Peyer's patch (tissue), 4 donors: ENCODE data around the gene XRCC2. TPM values are rescaled to one million over a fixed set of nuclear protein-coding genes. Genes with fewer than 3 reads are reported as not detected.
"Not testable (repeated sequence)": the region's sequence is repeated elsewhere in the genome, so short reads cannot be mapped to it uniquely, and the experiment has no call there.

Source experiments
- DNase-seq, 3 donors: peaks; one replicate each; pipeline ENCODE4 v3.0.0-alpha.2; 2017 to 2019
- H3K27ac ChIP-seq, 4 donors: fragments of 200-600 bp; sonication (generic); one replicate each; pipeline ENCODE4 v1.5.1; 2016 to 2019
- H3K27me3 ChIP-seq, 2 donors: fragments of 200-600 bp; sonication (generic); one replicate each; pipeline ENCODE4 v1.5.1; 2019
- H3K36me3 ChIP-seq, 3 donors: fragments of 200-600 bp; sonication (generic); one replicate each; pipeline ENCODE4 v1.5.1; 2016 to 2019
- H3K4me1 ChIP-seq, 4 donors: fragments of 200-600 bp; sonication (generic); one replicate each; pipeline ENCODE4 v1.5.1; 2016 to 2019
- H3K4me3 ChIP-seq, 4 donors: fragments of 200-600 bp; sonication (generic); 1 replicate in 3 of 4; 2 replicates in 1 of 4; pipeline ENCODE4 v1.5.1; 2016 to 2019; ENCODE audit warnings: mild to moderate bottlenecking in 1 of 4
- H3K9me3 ChIP-seq, 4 donors: fragments of 200-600 bp; sonication (generic); one replicate each; pipeline ENCODE4 v1.5.1; 2016 to 2019; ENCODE audit warnings: mild to moderate bottlenecking in 1 of 4
- CTCF ChIP-seq, 6 experiments: fragments of 450-650 bp in 4 of 6; fragments of 200-600 bp in 2 of 6; sonication (generic) in 1 of 6; IDR thresholded peaks; one replicate each; pipeline ENCODE4 v1.5.1; 2017 to 2019; ENCODE audit warnings: antibody characterized with exemption in 6 of 6, mild to moderate bottlenecking in 3 of 6, moderate library complexity in 1 of 6
- POLR2A ChIP-seq, 2 donors: fragments of 450-650 bp; IDR thresholded peaks; one replicate each; pipeline ENCODE4 v1.5.1; 2017; ENCODE audit warnings: antibody characterized with exemption in 2 of 2, mild to moderate bottlenecking in 2 of 2, moderate library complexity in 2 of 2
- total RNA-seq, 4 donors: library from RNA; depleted of rRNA; stranded (reverse); fragments of >200 nt; gene quantifications; one replicate each; pipeline ENCODE4 v1.1.0, GENCODE V29; 2016

The XRCC2 gene
- total RNA-seq, 4 donors from 2014 or later: 1.2 to 10.7 (median 1.8) TPM

- Histone ChIP-seq H3K36me3 (no peaks in the 10 kb centered on the region), H3K9me3 (no peaks in the 10 kb centered on the region)
These were observed 39.5 kb downstream of the XRCC2 start for GRCh38 chr7:152636441-152636840.

GRCh38 chr7:152633504-152633903, 42.4 kb downstream of the XRCC2 start:
- no peaks in the 10 kb centered on the region for H3K9me3 ChIP-seq
- no peaks in the 10 kb centered on the region for H3K27me3 ChIP-seq
- H3K27ac ChIP-seq: no peak overlapping the region
- no peaks in the 10 kb centered on the region for H3K4me1 ChIP-seq
- no peaks in the 10 kb centered on the region for H3K36me3 ChIP-seq
- TF ChIP-seq POLR2A (IDR thresholded peaks at IDR 0.05) (no peak), CTCF (IDR thresholded peaks at IDR 0.05) (no peak)
- H3K4me3 ChIP-seq: no peak overlapping the region
- DNase-seq: no peak

More at GRCh38 chr7:152636441-152636840, 39.5 kb downstream of the XRCC2 start:
- Histone ChIP-seq H3K27ac (no peak overlapping the region), H3K27me3 (no peaks in the 10 kb centered on the region), H3K4me3 (no peak overlapping the region), H3K4me1 (no peaks in the 10 kb centered on the region)
- TF ChIP-seq CTCF (IDR thresholded peaks at IDR 0.05) (no peak), POLR2A (IDR thresholded peaks at IDR 0.05) (no peak)
- DNase-seq: no peak

GRCh38 chr7:152633072-152633471, 42.9 kb downstream of the XRCC2 start:
- H3K27ac ChIP-seq: no peak overlapping the region
- H3K4me1 ChIP-seq: no peaks in the 10 kb centered on the region
- H3K4me3 ChIP-seq: no peak overlapping the region
- no peak for DNase-seq
- no peaks in the 10 kb centered on the region for H3K27me3 ChIP-seq
- TF ChIP-seq CTCF (IDR thresholded peaks at IDR 0.05) (no peak), POLR2A (IDR thresholded peaks at IDR 0.05) (no peak)
- H3K9me3 ChIP-seq: no peaks in the 10 kb centered on the region
- H3K36me3 ChIP-seq: no peaks in the 10 kb centered on the region

- H3K4me1 ChIP-seq, H3K4me3 ChIP-seq, H3K27me3 ChIP-seq, H3K36me3 ChIP-seq, H3K9me3 ChIP-seq, H3K27ac ChIP-seq, DNase-seq: not testable (repeated sequence)
These were observed 47.2 kb downstream of the XRCC2 start for GRCh38 chr7:152628772-152629171.

- no peak for DNase-seq
- H3K9me3 ChIP-seq: no peaks in the 10 kb centered on the region
- no peaks in the 10 kb centered on the region for H3K4me1 ChIP-seq
- TF ChIP-seq CTCF (IDR thresholded peaks at IDR 0.05): no peak
- TF ChIP-seq POLR2A (IDR thresholded peaks at IDR 0.05): no peak
- H3K27me3 ChIP-seq: no peaks in the 10 kb centered on the region
- no peak overlapping the region for H3K27ac ChIP-seq
- H3K36me3 ChIP-seq: no peaks in the 10 kb centered on the region
- H3K4me3 ChIP-seq: no peak overlapping the region
These were observed 51.7 kb downstream of the XRCC2 start for GRCh38 chr7:152624228-152624627.

- Histone ChIP-seq H3K36me3 (no peaks in the 10 kb centered on the region), H3K27ac (no peak overlapping the region), H3K27me3 (no peaks in the 10 kb centered on the region), H3K4me1 (no peaks in the 10 kb centered on the region), H3K4me3 (no peak overlapping the region), H3K9me3 (no peaks in the 10 kb centered on the region)
- DNase-seq: no peak
- no peak for TF ChIP-seq CTCF (IDR thresholded peaks at IDR 0.05)
- TF ChIP-seq POLR2A (IDR thresholded peaks at IDR 0.05): no peak
These were observed 54.5 kb downstream of the XRCC2 start for GRCh38 chr7:152621426-152621825.
